ENCODE results near the gene ACOX3.

ACOX3 gene

GRCh38 chr4:8401665-8402064, 38.9 kb downstream of the ACOX3 start:
- Histone ChIP-seq H3K36me3 (replicated peaks in 1 of 2; ENCODE audit: control insufficient read depth in 2 of 2, insufficient read depth in 2 of 2, low read length in 2 of 2) (peaks cover 6 to 18% of the 10 kb centered on the region in 2 donors), H3K4me1 (ENCODE audit: control insufficient read depth in 2 of 2, insufficient read depth in 1 of 2, low read depth in 1 of 2, low read length in 2 of 2) (peaks cover 2 to 5% of the 10 kb centered on the region in 2 donors), H3K23ac (ENCODE audit: low read depth, low read length, poor library complexity) (no peak overlapping the region), H2BK12ac (ENCODE audit: low read length) (peak overlapping the region; percentile 98), H2AK5ac (ENCODE audit: low read depth, low read length) (peak overlapping the region; percentile 41), H3K4me2 (ENCODE audit: insufficient read depth, low read length, poor library complexity, severe bottlenecking) (no peak overlapping the region), H3K4me3 (ENCODE audit: low read length in 2 of 2) (no peak overlapping the region), H3K4ac (ENCODE audit: low read length) (no peak overlapping the region), H3K27ac (replicated peaks; ENCODE audit: low read length) (no peak overlapping the region), H3K14ac (ENCODE audit: low read length) (no peak overlapping the region), H2BK15ac (ENCODE audit: low read length) (no peak overlapping the region), H3K27me3 (ENCODE audit: control insufficient read depth in 3 of 3, insufficient read depth in 3 of 3, low read depth in 1 of 3, low read length in 3 of 3) (no peaks in the 10 kb centered on the region), H3K18ac (ENCODE audit: low read length) (peak overlapping the region; percentile 67), H2BK120ac (ENCODE audit: low read depth, low read length) (peak overlapping the region; percentile 56), H2BK5ac (ENCODE audit: low read length) (peak overlapping the region; percentile 78), H3K79me1 (ENCODE audit: low read depth, low read length) (no peaks in the 10 kb centered on the region), H2AFZ (ENCODE audit: low read length) (no peak overlapping the region), H4K8ac (ENCODE audit: low read depth, low read length) (no peak overlapping the region), H3K9me3 (replicated peaks in 1 of 2; ENCODE audit: control insufficient read depth in 2 of 2, insufficient read depth in 1 of 2, low read depth in 1 of 2, low read length in 2 of 2) (peaks cover 2 to 5% of the 10 kb centered on the region in 2 donors), H3K9ac (ENCODE audit: low read depth, low read length, poor library complexity) (no peak overlapping the region), H4K91ac (ENCODE audit: low read depth, low read length, poor library complexity) (no peak overlapping the region)
- DNase-seq (ENCODE audit: low spot score) = no peak
- WGBS, 2 donors (ENCODE audit: extremely low coverage in 2 of 2, insufficient read length in 2 of 2, insufficient replicate concordance in 1 of 2) = no CpG with 5 or more reads among the region's 10 CpGs

GRCh38 chr4:8400632-8401325, 39.7 kb downstream of the ACOX3 start:
- no peak overlapping the region for H3K23ac ChIP-seq (ENCODE audit: low read depth, low read length, poor library complexity)
- WGBS, 2 donors (ENCODE audit: extremely low coverage in 2 of 2, insufficient read length in 2 of 2, insufficient replicate concordance in 1 of 2) = no CpG with 5 or more reads among the region's 13 CpGs

GRCh38 chr4:8399298-8399697, 41.2 kb downstream of the ACOX3 start:
- Histone ChIP-seq H3K9ac (ENCODE audit: low read depth, low read length, poor library complexity) (no peak overlapping the region), H3K27ac (replicated peaks; ENCODE audit: low read length) (no peak overlapping the region), H3K36me3 (replicated peaks in 1 of 2; ENCODE audit: control insufficient read depth in 2 of 2, insufficient read depth in 2 of 2, low read length in 2 of 2) (peaks cover 1 to 3% of the 10 kb centered on the region in 2 donors), H3K27me3 (ENCODE audit: control insufficient read depth in 3 of 3, insufficient read depth in 3 of 3, low read depth in 1 of 3, low read length in 3 of 3) (no peaks in the 10 kb centered on the region), H2BK5ac (ENCODE audit: low read length) (no peak overlapping the region), H3K4me3 (ENCODE audit: low read length in 2 of 2) (peak overlapping the region in 1 of 2 donors; percentile 16), H4K8ac (ENCODE audit: low read depth, low read length) (no peak overlapping the region), H3K4ac (ENCODE audit: low read length) (no peak overlapping the region), H4K91ac (ENCODE audit: low read depth, low read length, poor library complexity) (no peak overlapping the region), H3K79me1 (ENCODE audit: low read depth, low read length) (peaks cover 2% of the 10 kb centered on the region), H2AFZ (ENCODE audit: low read length) (no peak overlapping the region), H2AK5ac (ENCODE audit: low read depth, low read length) (peak overlapping the region; percentile 61), H2BK120ac (ENCODE audit: low read depth, low read length) (no peak overlapping the region), H2BK15ac (ENCODE audit: low read length) (peak overlapping the region; percentile 84), H3K4me2 (ENCODE audit: insufficient read depth, low read length, poor library complexity, severe bottlenecking) (no peak overlapping the region), H3K18ac (ENCODE audit: low read length) (peak overlapping the region; percentile 80), H3K14ac (ENCODE audit: low read length) (no peak overlapping the region), H2BK12ac (ENCODE audit: low read length) (peak overlapping the region; percentile 82), H3K4me1 (ENCODE audit: control insufficient read depth in 2 of 2, insufficient read depth in 1 of 2, low read depth in 1 of 2, low read length in 2 of 2) (peaks cover 9 to 12% of the 10 kb centered on the region in 2 donors), H3K23ac (ENCODE audit: low read depth, low read length, poor library complexity) (peak overlapping the region; percentile 23), H3K9me3 (replicated peaks in 1 of 2; ENCODE audit: control insufficient read depth in 2 of 2, insufficient read depth in 1 of 2, low read depth in 1 of 2, low read length in 2 of 2) (no peaks in the 10 kb centered on the region)
- WGBS, 2 donors (ENCODE audit: extremely low coverage in 2 of 2, insufficient read length in 2 of 2, insufficient replicate concordance in 1 of 2) = no CpG with 5 or more reads among the region's 15 CpGs
- DNase-seq (ENCODE audit: low spot score) = no peak

More at GRCh38 chr4:8400632-8401325, 39.7 kb downstream of the ACOX3 start:
- H3K9me3 ChIP-seq (replicated peaks in 1 of 2; ENCODE audit: control insufficient read depth in 2 of 2, insufficient read depth in 1 of 2, low read depth in 1 of 2, low read length in 2 of 2) = peaks cover 0 to 2% of the 10 kb centered on the region in 2 donors
- no peak overlapping the region for H3K4ac ChIP-seq (ENCODE audit: low read length)
- no peak overlapping the region for H4K8ac ChIP-seq (ENCODE audit: low read depth, low read length)
- no peak overlapping the region for H3K9ac ChIP-seq (ENCODE audit: low read depth, low read length, poor library complexity)
- no peak overlapping the region for H3K18ac ChIP-seq (ENCODE audit: low read length)
- H2AFZ ChIP-seq (ENCODE audit: low read length) = no peak overlapping the region
- H2BK15ac ChIP-seq (ENCODE audit: low read length) = no peak overlapping the region
- no peak overlapping the region for H2BK12ac ChIP-seq (ENCODE audit: low read length)
- peaks cover 4 to 15% of the 10 kb centered on the region in 2 donors for H3K36me3 ChIP-seq (replicated peaks in 1 of 2; ENCODE audit: control insufficient read depth in 2 of 2, insufficient read depth in 2 of 2, low read length in 2 of 2)
- H3K27ac ChIP-seq (replicated peaks; ENCODE audit: low read length) = no peak overlapping the region
- no peak overlapping the region for H4K91ac ChIP-seq (ENCODE audit: low read depth, low read length, poor library complexity)
- H3K79me1 ChIP-seq (ENCODE audit: low read depth, low read length) = peaks cover 2% of the 10 kb centered on the region
- no peak for DNase-seq (ENCODE audit: low spot score)
- H2AK5ac ChIP-seq (ENCODE audit: low read depth, low read length) = no peak overlapping the region
- H3K14ac ChIP-seq (ENCODE audit: low read length) = no peak overlapping the region
- H3K4me1 ChIP-seq (ENCODE audit: control insufficient read depth in 2 of 2, insufficient read depth in 1 of 2, low read depth in 1 of 2, low read length in 2 of 2) = peaks cover 2 to 5% of the 10 kb centered on the region in 2 donors
- H2BK120ac ChIP-seq (ENCODE audit: low read depth, low read length) = no peak overlapping the region
- no peak overlapping the region for H3K4me2 ChIP-seq (ENCODE audit: insufficient read depth, low read length, poor library complexity, severe bottlenecking)
- no peak overlapping the region for H3K4me3 ChIP-seq (ENCODE audit: low read length in 2 of 2)
- H2BK5ac ChIP-seq (ENCODE audit: low read length) = no peak overlapping the region
- H3K27me3 ChIP-seq (ENCODE audit: control insufficient read depth in 3 of 3, insufficient read depth in 3 of 3, low read depth in 1 of 3, low read length in 3 of 3) = no peaks in the 10 kb centered on the region

- H4K91ac ChIP-seq (ENCODE audit: low read depth, low read length, poor library complexity) = no peak overlapping the region
- DNase-seq (ENCODE audit: low spot score) = no peak
- no peaks in the 10 kb centered on the region for H3K27me3 ChIP-seq (ENCODE audit: control insufficient read depth in 3 of 3, insufficient read depth in 3 of 3, low read depth in 1 of 3, low read length in 3 of 3)
- H2BK5ac ChIP-seq (ENCODE audit: low read length) = no peak overlapping the region
- no peak overlapping the region for H4K8ac ChIP-seq (ENCODE audit: low read depth, low read length)
- H2BK12ac ChIP-seq (ENCODE audit: low read length) = no peak overlapping the region
- no peak overlapping the region for H3K14ac ChIP-seq (ENCODE audit: low read length)
- no peak overlapping the region for H2AFZ ChIP-seq (ENCODE audit: low read length)
- no peak overlapping the region for H2BK120ac ChIP-seq (ENCODE audit: low read depth, low read length)
- H3K4me1 ChIP-seq (ENCODE audit: control insufficient read depth in 2 of 2, insufficient read depth in 1 of 2, low read depth in 1 of 2, low read length in 2 of 2) = peaks cover 15 to 21% of the 10 kb centered on the region in 2 donors
- H3K18ac ChIP-seq (ENCODE audit: low read length) = no peak overlapping the region
- no peak overlapping the region for H3K23ac ChIP-seq (ENCODE audit: low read depth, low read length, poor library complexity)
- no peak overlapping the region for H3K9ac ChIP-seq (ENCODE audit: low read depth, low read length, poor library complexity)
- H3K79me1 ChIP-seq (ENCODE audit: low read depth, low read length) = peaks cover 2% of the 10 kb centered on the region
- H3K4me2 ChIP-seq (ENCODE audit: insufficient read depth, low read length, poor library complexity, severe bottlenecking) = no peak overlapping the region
- H2BK15ac ChIP-seq (ENCODE audit: low read length) = no peak overlapping the region
- H2AK5ac ChIP-seq (ENCODE audit: low read depth, low read length) = no peak overlapping the region
- peaks cover 1 to 3% of the 10 kb centered on the region in 2 donors for H3K36me3 ChIP-seq (replicated peaks in 1 of 2; ENCODE audit: control insufficient read depth in 2 of 2, insufficient read depth in 2 of 2, low read length in 2 of 2)
- H3K27ac ChIP-seq (replicated peaks; ENCODE audit: low read length) = no peak overlapping the region
- no peak overlapping the region for H3K4me3 ChIP-seq (ENCODE audit: low read length in 2 of 2)
- no peaks in the 10 kb centered on the region for H3K9me3 ChIP-seq (replicated peaks in 1 of 2; ENCODE audit: control insufficient read depth in 2 of 2, insufficient read depth in 1 of 2, low read depth in 1 of 2, low read length in 2 of 2)
- H3K4ac ChIP-seq (ENCODE audit: low read length) = no peak overlapping the region
- no CpG with 5 or more reads among the region's 9 CpGs for WGBS, 2 donors (ENCODE audit: extremely low coverage in 2 of 2, insufficient read length in 2 of 2, insufficient replicate concordance in 1 of 2)
Observed at GRCh38 chr4:8398347-8398746, 42.2 kb downstream of the ACOX3 start.

Data from neuronal stem cell (in vitro differentiated cells).